ENCODE data around the gene SBNO1.
"Not testable (repeated sequence)": the region's sequence is repeated elsewhere in the genome, so short reads cannot be mapped to it uniquely, and the experiment has no call there.

Gene SBNO1

DNA sequence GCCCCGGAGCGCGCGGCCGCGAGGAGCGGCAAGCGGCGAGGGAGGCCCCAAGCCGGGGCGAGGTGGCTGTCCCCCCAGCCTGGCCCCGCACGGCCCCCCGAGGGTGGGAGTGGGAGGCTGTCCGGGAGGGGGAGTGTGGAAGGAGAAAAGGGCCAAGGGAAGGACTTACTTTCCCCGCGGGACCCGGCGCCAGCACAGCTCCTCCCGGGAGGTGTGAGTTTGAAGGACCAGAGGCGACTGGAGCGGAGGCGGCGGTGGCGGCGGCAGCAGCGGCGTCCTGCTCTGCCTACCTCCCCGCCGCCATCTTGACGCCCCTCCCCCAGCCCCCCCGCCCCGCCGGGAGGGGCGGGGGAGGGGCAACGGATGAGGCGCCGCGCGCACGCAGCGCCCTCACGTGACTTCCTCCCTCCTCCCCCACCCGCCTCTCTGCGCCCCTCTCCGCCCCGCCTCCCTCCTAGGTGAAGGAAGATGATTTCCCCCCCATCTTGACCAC lies at the start of gene SBNO1:
Gene SBNO1 (minus strand): TSS at position 316 of the 493 bp plus-strand sequence. CDS start 14,406 bp downstream, outside the sequence.
- peak within 1 kb of the TSS; percentile 99 for H3K27ac ChIP-seq
- TF ChIP-seq ZFX (IDR thresholded peaks at IDR 0.05), result no peak

- TF ChIP-seq ZFX (IDR thresholded peaks at IDR 0.05) (no peak), CTCF (conservative IDR thresholded peaks at IDR 0.05) (no peak)
- no peak overlapping the region for H3K27ac ChIP-seq
These were observed 45.4 kb upstream of the SBNO1 start for GRCh38 chr12:123410041-123410412.

DNA sequence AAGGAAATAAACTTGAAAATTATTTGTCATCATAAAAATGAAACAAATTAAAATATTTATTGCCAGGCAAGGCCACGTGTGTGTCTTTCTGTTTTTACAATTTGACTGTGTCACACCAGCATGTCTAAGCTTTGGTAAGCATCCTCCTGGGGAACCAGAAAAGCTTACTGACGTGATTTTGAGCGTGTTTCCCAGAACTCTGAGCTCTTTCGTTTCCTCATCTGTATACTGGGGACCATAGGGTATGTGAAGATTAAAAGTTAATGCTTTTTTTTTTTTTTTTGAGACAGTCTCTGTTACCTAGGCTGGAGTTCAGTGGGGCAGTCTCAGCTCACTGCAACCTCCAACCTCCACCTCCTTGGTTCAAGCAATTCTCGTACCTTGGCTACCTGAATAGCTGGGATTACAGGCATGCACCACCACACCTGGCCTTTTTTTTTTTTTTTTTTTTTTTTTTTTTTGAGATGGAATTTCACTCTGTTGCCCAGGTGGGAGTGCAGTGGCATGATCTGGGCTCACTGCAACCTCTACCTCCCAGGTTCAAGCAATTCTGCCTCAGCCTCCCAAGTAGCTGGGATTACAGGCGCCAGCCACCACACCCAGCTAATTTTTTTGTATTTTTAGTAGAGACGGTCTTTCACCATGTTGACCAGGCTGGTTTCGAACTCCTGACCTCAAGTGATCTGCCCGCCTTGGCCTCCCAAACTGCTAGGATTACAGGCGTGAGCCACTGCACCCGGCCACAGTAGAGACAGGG lies 44.8 kb upstream of the SBNO1 start:
- not testable (repeated sequence) for H3K27ac ChIP-seq

DNA sequence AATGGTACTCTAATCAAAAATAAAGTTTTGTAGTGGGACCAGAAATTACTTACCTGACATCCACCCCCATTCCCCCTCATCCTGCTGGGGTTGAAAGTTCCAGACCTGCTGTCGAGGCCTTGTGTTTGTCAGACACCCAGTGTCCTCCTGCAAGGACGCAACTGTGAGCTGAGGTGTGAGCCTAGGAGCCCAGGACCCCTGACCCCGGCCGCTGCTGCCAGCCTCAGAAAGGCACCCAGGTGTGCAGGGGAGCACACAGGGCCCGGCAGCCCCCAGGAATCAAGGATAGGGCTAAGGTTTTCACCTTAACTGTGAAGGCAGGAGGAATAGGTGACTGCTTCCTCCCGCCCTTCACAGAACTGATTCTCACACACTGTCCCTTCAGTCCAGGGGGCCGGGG lies 44.0 kb upstream of the SBNO1 start:
- H3K27ac ChIP-seq, result not testable (repeated sequence)

DNA sequence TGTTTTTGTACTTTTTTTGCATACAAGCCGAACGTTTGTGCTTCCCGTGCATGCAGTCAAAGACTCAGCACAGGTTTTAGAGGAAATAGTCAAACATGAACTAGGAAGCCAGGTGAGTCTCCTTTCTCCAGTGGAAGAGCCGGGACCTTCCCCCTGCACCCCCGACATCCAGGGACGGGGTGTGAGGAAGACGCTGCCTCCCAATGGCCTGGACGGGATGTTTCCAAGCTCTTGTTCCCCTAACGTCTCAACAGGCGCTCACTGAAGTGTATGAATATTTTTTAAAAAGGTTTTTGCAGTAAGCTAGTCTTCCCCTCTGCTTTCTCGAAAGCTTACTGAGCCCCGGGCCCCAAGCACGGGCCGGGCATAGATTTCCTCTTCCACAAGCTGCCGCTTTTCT lies 43.3 kb upstream of the SBNO1 start:
- H3K27ac ChIP-seq, result not testable (repeated sequence)

- H3K27ac ChIP-seq, result not testable (repeated sequence)
These were observed 42.6 kb upstream of the SBNO1 start for GRCh38 chr12:123407269-123407668.

GRCh38 chr12:123404581-123404980 lies 39.9 kb upstream of the SBNO1 start:
- TF ChIP-seq ZFX (IDR thresholded peaks at IDR 0.05) (no peak), CTCF (conservative IDR thresholded peaks at IDR 0.05) (no peak)
- no peak overlapping the region for H3K27ac ChIP-seq

DNA sequence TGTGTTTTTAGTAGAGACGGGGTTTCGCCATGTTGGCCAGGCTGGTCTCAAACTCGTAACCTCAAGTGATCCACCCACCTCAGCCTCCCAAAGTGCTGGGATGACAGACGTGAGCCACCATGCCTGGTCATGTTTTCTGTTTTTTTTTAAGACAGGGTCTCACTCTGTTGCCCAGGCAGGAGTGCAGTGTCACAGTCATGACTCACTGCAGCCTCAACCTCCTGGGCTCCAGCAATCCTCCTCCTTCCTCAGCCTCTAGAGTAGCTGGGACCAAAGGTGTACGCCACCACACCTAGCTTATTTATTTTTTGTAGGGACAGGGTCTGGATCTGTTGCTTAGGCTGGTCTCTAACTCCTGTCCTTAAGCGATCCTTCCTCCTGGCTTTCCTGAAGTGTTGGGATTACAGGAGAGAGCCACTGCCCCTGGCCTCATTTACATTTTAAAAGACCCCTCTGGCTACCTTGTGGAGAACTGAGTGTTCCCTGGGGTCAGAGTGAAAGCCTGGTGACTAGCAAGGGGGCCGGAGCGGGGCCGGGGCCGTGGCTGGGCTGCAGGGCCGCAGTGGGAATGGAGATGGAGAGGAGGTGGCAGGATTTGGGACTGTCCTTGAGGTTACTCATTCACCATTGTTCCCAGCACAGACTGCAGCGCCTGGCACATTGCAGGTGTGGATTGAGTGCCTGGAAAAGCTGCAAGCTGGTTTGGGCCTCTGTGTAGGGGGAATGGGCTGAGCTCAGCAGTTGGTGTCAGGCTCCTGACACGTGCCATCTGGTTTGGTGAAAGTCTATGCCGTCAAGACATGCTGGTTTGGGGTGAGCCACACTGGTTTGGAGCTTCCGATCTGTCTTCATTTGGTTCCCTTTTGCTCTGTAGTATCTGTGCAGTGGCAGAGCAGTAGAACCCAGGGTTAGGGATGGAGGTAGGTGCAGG lies 37.4 kb upstream of the SBNO1 start:
- H3K27ac ChIP-seq, result no peak overlapping the region
- TF ChIP-seq ZFX (IDR thresholded peaks at IDR 0.05) (no peak), CTCF (conservative IDR thresholded peaks at IDR 0.05) (no peak)

DNA sequence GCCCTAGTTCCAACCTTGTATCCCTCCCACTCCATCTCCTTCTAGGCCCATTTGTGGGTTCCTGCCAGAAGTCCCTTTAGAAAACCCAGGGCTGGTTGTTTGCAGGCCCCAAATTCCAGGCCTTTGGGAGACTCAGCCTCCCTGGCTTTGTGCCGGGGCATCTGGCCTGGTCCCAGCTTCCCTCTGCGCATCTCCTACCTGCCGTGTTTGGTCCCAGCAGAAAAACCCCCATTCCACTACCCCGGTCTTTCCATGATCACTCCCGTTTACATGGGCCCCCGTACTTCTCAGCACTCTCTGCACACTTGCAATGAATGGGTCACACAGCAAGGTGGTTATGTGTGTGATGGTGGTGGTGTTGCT lies 34.6 kb upstream of the SBNO1 start:
- H3K27ac ChIP-seq, result peak overlapping the region; percentile 71
- TF ChIP-seq CTCF (conservative IDR thresholded peaks at IDR 0.05) (no peak), ZFX (IDR thresholded peaks at IDR 0.05) (no peak)

Measured in C4-2B (cell line).